Progenitor cell of endocrine pancreas (in vitro differentiated cells): ENCODE data around the gene CEP128. TPM values are rescaled to one million over a fixed set of nuclear protein-coding genes. Genes with fewer than 3 reads are reported as not detected.

Experiments
- DNase-seq: peaks from one replicate; pipeline ENCODE4 v3.0.0; 2021; ENCODE audit warnings: low spot score; ENCODE audit not compliant: unreplicated experiment
- H3K27ac Mint-ChIP-seq: 2 replicates; pipeline ENCODE4 v1.8.0; 2021; ENCODE audit warnings: mild to moderate bottlenecking, moderate library complexity, mixed read lengths
- H3K27me3 Mint-ChIP-seq: 2 replicates; pipeline ENCODE4 v1.8.0; 2021; ENCODE audit warnings: mixed read lengths
- H3K36me3 Mint-ChIP-seq: 2 replicates; pipeline ENCODE4 v1.8.0; 2022; ENCODE audit warnings: mixed read lengths; ENCODE audit not compliant: insufficient read depth
- H3K4me1 Mint-ChIP-seq: 2 replicates; pipeline ENCODE4 v1.8.0; 2021; ENCODE audit warnings: low read depth, mixed read lengths
- H3K4me3 Mint-ChIP-seq: 2 replicates; pipeline ENCODE4 v1.8.0; 2021; ENCODE audit warnings: low read depth, mild to moderate bottlenecking, moderate library complexity, mixed read lengths
- H3K9me3 Mint-ChIP-seq: 2 replicates; pipeline ENCODE4 v1.8.0; 2021; ENCODE audit warnings: low read depth, mixed read lengths
- total RNA-seq: library from RNA; stranded (reverse); gene quantifications from 2 replicates; pipeline ENCODE4 v1.2.1, GENCODE V29; 2021
- TF ChIP-seq, protein P1 (sequence below): fragments of 200-600 bp; sonication (generic); IDR thresholded peaks from one replicate; pipeline ENCODE4 v1.5.0; 2021; ENCODE audit warnings: antibody characterized with exemption, mild to moderate bottlenecking; ENCODE audit not compliant: unreplicated experiment

CEP128 gene
- total RNA-seq, 1 donor from 2014 or later = 15.9 TPM

GRCh38 chr14:80538633-80539375 is 402.7 kb downstream of the CEP128 start:
- Mint-ChIP-seq H3K9me3 (peaks cover 17% of the 10 kb centered on the region), H3K4me1 (peaks cover 8% of the 10 kb centered on the region), H3K27ac (peak overlapping the region; percentile 21), H3K4me3 (no peak overlapping the region), H3K36me3 (peaks cover 6% of the 10 kb centered on the region), H3K27me3 (no peaks in the 10 kb centered on the region)
- TF ChIP-seq, protein P1, sequence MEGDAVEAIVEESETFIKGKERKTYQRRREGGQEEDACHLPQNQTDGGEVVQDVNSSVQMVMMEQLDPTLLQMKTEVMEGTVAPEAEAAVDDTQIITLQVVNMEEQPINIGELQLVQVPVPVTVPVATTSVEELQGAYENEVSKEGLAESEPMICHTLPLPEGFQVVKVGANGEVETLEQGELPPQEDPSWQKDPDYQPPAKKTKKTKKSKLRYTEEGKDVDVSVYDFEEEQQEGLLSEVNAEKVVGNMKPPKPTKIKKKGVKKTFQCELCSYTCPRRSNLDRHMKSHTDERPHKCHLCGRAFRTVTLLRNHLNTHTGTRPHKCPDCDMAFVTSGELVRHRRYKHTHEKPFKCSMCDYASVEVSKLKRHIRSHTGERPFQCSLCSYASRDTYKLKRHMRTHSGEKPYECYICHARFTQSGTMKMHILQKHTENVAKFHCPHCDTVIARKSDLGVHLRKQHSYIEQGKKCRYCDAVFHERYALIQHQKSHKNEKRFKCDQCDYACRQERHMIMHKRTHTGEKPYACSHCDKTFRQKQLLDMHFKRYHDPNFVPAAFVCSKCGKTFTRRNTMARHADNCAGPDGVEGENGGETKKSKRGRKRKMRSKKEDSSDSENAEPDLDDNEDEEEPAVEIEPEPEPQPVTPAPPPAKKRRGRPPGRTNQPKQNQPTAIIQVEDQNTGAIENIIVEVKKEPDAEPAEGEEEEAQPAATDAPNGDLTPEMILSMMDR = no peak
- DNase-seq = no peak

- DNase-seq = no peak
- Mint-ChIP-seq H3K36me3 (peaks cover 6% of the 10 kb centered on the region), H3K27me3 (no peaks in the 10 kb centered on the region), H3K27ac (no peak overlapping the region), H3K9me3 (peaks cover 17% of the 10 kb centered on the region), H3K4me1 (peaks cover 3% of the 10 kb centered on the region), H3K4me3 (no peak overlapping the region)
- TF ChIP-seq, protein P1 = no peak
These were observed 403.9 kb downstream of the CEP128 start for GRCh38 chr14:80537626-80538025.

DNA sequence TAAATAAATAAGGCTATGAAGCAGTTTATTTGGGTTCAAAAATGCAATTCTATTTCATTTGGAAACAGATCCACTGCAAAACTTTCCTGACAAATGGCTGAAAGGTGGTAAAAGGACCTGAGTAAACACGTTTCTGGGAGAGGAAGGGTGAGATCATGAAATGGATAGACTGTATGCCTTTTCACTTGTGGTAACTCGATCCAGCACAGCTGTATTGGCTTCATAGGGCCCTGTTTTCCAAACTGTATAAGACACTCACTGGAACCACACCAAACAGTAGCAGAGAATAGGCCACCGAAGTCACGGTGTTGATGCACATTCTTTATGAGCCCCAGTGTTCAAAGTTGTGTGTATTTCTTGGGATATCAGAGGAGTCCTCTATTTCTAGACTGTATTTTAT is 405.1 kb downstream of the CEP128 start:
- TF ChIP-seq, protein P1 = no peak
- no peak overlapping the region for H3K27ac Mint-ChIP-seq
- no peaks in the 10 kb centered on the region for H3K27me3 Mint-ChIP-seq
- no peak for DNase-seq
- no peak overlapping the region for H3K4me3 Mint-ChIP-seq
- no peaks in the 10 kb centered on the region for H3K4me1 Mint-ChIP-seq
- H3K36me3 Mint-ChIP-seq = peaks cover 6% of the 10 kb centered on the region
- H3K9me3 Mint-ChIP-seq = peaks cover 17% of the 10 kb centered on the region

- Mint-ChIP-seq H3K27ac (no peak overlapping the region), H3K4me3 (no peak overlapping the region), H3K36me3 (peaks cover under 1% of the 10 kb centered on the region), H3K4me1 (peaks cover 2% of the 10 kb centered on the region), H3K27me3 (no peaks in the 10 kb centered on the region), H3K9me3 (peaks cover 10% of the 10 kb centered on the region)
- TF ChIP-seq, protein P1 = no peak
- DNase-seq = no peak
These were observed 406.4 kb downstream of the CEP128 start for GRCh38 chr14:80535171-80535570.

DNA sequence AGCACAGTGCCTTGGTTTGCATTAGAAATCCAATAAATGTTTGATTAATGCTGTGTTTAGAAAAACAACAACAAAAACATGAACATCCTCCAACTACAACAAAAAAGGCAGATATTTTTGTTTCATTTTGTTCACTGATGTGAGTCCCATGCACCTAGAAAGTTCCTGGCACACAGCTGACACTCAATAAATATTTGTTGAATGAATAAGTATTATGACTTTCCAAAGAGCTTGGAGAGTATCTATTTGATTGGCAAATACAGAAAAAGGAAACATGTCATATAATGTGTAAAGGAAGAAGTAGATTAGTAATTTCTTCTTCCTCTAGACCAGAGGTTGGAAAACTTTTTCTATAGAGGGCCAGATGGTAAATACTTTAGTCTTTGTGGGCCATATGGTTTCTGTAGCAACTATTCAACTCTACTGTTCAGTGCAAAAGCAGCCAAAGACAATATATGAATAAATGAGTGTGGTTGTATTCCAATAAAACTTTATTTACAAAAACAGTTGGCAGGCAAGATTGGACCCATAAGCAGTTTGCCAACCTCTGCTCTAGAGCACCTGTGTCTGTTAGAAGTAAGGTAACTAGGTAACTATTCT is 417.9 kb downstream of the CEP128 start:
- no peaks in the 10 kb centered on the region for H3K9me3 Mint-ChIP-seq
- DNase-seq = no peak

More for the DNA sequence above, 417.9 kb downstream of the CEP128 start:
- TF ChIP-seq, protein P1 = no peak
- no peaks in the 10 kb centered on the region for H3K36me3 Mint-ChIP-seq
- H3K27me3 Mint-ChIP-seq = no peaks in the 10 kb centered on the region
- no peak overlapping the region for H3K4me3 Mint-ChIP-seq
- no peak overlapping the region for H3K27ac Mint-ChIP-seq
- H3K4me1 Mint-ChIP-seq = no peaks in the 10 kb centered on the region
